IMR-90 (cell line): ENCODE data around the gene HBM. TPM values are rescaled to one million over a fixed set of nuclear protein-coding genes. Genes with fewer than 3 reads are reported as not detected.

Source experiments
- ATAC-seq: fragments of 200-7000 bp; cut with Tn5 transposase; 2 replicates; pipeline ENCODE4 v1.9.1; 2020; ENCODE audit warnings: low read depth, mild to moderate bottlenecking, moderate library complexity
- BruUV-seq: library from RNA; stranded (reverse); fragments of 400-500 nt; replicated peaks from 2 replicates; lab custom pipeline; 2021; lab: Mats Ljungman, UMichigan
- CTCF ChIA-PET: fragments of 300-600 bp; formaldehyde crosslinking; extraction: SDS; loops from one replicate; lab custom pipeline; 2021; ENCODE audit warnings: antibody characterized with exemption; lab: Yijun Ruan, JAX
- POLR2A ChIA-PET: fragments of 300-600 bp; sonication (Branson Sonifier 250); formaldehyde crosslinking; loops from one replicate; lab custom pipeline; 2022; ENCODE audit warnings: antibody characterized with exemption; ENCODE audit not compliant: unreplicated experiment; lab: Charles Lee
- DNase-seq: peaks from one replicate; pipeline ENCODE4 v3.0.0; 2013
- H2AFZ ChIP-seq: replicated peaks from 2 replicates; pipeline ENCODE3; 2013; ENCODE audit warnings: low read length, mild to moderate bottlenecking; ENCODE audit not compliant: poor library complexity
- H2AK5ac ChIP-seq: 2 replicates; pipeline ENCODE4 v1.6.1; 2013; ENCODE audit warnings: low read depth, low read length, inconsistent platforms
- H2AK9ac ChIP-seq: replicated peaks from 2 replicates; pipeline ENCODE3; 2013; ENCODE audit warnings: mild to moderate bottlenecking, low read depth, low read length, moderate library complexity; ENCODE audit not compliant: poor library complexity
- H2BK120ac ChIP-seq: 2 replicates; pipeline ENCODE4 v1.6.1; 2013; ENCODE audit warnings: low read depth, low read length, inconsistent platforms
- H2BK15ac ChIP-seq: 3 replicates; pipeline ENCODE4 v1.6.1; 2013; ENCODE audit warnings: low read depth, low read length, inconsistent platforms
- H2BK20ac ChIP-seq: 2 replicates; pipeline ENCODE4 v1.6.1; 2013; ENCODE audit warnings: low read depth, mild to moderate bottlenecking, inconsistent platforms, low read length, moderate library complexity
- H2BK5ac ChIP-seq: 2 replicates; pipeline ENCODE4 v1.6.1; 2013; ENCODE audit warnings: mild to moderate bottlenecking, low read depth, low read length, inconsistent platforms; ENCODE audit not compliant: poor library complexity, severe bottlenecking
- H3K14ac ChIP-seq: replicated peaks from 2 replicates; pipeline ENCODE4 v1.6.1; 2013; ENCODE audit warnings: low read depth, low read length, inconsistent platforms
- H3K18ac ChIP-seq: 2 replicates; pipeline ENCODE4 v1.6.1; 2013; ENCODE audit warnings: low read depth, low read length, control low read depth
- H3K23ac ChIP-seq: 2 replicates; pipeline ENCODE4 v1.6.1; 2013; ENCODE audit warnings: low read depth, low read length, inconsistent platforms
- H3K27ac ChIP-seq: 2 replicates; pipeline ENCODE4 v1.5.1; 2013; ENCODE audit warnings: mild to moderate bottlenecking, control low read depth, low read length; ENCODE audit not compliant: insufficient read depth
- H3K27me3 ChIP-seq: 2 replicates; pipeline ENCODE4 v1.6.1; 2013; ENCODE audit warnings: low read length; ENCODE audit not compliant: control insufficient read depth, insufficient read depth
- H3K36me3 ChIP-seq: 2 replicates; pipeline ENCODE4 v1.6.1; 2013; ENCODE audit warnings: low read length, mixed read lengths; ENCODE audit not compliant: control insufficient read depth, insufficient read depth
- H3K4ac ChIP-seq: 2 replicates; pipeline ENCODE4 v1.6.1; 2013; ENCODE audit warnings: low read depth, low read length, inconsistent platforms
- H3K4me1 ChIP-seq: 2 replicates; pipeline ENCODE4 v1.6.1; 2013; ENCODE audit warnings: low read length, mixed read lengths; ENCODE audit not compliant: control insufficient read depth, insufficient read depth
- H3K4me2 ChIP-seq: 2 replicates; pipeline ENCODE4 v1.6.1; 2013; ENCODE audit warnings: low read depth, mild to moderate bottlenecking, control low read depth, low read length, moderate library complexity
- H3K4me3 ChIP-seq: 2 replicates; pipeline ENCODE4 v1.5.1; 2013; ENCODE audit warnings: low read depth, mild to moderate bottlenecking, control low read depth, low read length, moderate library complexity; ENCODE audit not compliant: insufficient read depth
- H3K56ac ChIP-seq: 2 replicates; pipeline ENCODE4 v1.6.1; 2013; ENCODE audit warnings: low read length, inconsistent platforms; ENCODE audit not compliant: insufficient read depth; ENCODE audit errors: extremely low read depth
- H3K79me1 ChIP-seq, 2 experiments: 2 replicates each; pipeline ENCODE4 v1.6.1; 2013; ENCODE audit warnings: low read length in 2 of 2, inconsistent platforms in 1 of 2, low read depth in 1 of 2
- H3K9ac ChIP-seq: 2 replicates; pipeline ENCODE4 v1.6.1; 2013; ENCODE audit warnings: low read depth, low read length, control low read depth
- H3K9me1 ChIP-seq: 2 replicates; pipeline ENCODE4 v1.6.1; 2013; ENCODE audit warnings: low read length, inconsistent platforms; ENCODE audit not compliant: insufficient read depth
- H3K9me3 ChIP-seq: 2 replicates; pipeline ENCODE4 v1.6.1; 2013; ENCODE audit warnings: low read length; ENCODE audit not compliant: control insufficient read depth, insufficient read depth
- H4K20me1 ChIP-seq: 2 replicates; pipeline ENCODE4 v1.6.1; 2013; ENCODE audit warnings: low read length, inconsistent platforms; ENCODE audit not compliant: insufficient read depth
- H4K5ac ChIP-seq: 2 replicates; pipeline ENCODE4 v1.6.1; 2013; ENCODE audit warnings: mild to moderate bottlenecking, low read depth, low read length, control low read depth
- H4K8ac ChIP-seq, 2 experiments: 2 replicates each; pipeline ENCODE4 v1.6.1; 2013; ENCODE audit warnings: low read depth in 2 of 2, low read length in 2 of 2, control low read depth in 1 of 2, inconsistent platforms in 1 of 2
- H4K91ac ChIP-seq: 2 replicates; pipeline ENCODE4 v1.6.1; 2013; ENCODE audit warnings: low read depth, low read length, inconsistent platforms; ENCODE audit not compliant: insufficient read depth
- BHLHE40 ChIP-seq: fragments of 150-350 bp; IDR thresholded peaks from 2 replicates; pipeline ENCODE4 v1.6.1; 2016; ENCODE audit warnings: mild to moderate bottlenecking, low read depth, low read length
- CEBPB ChIP-seq: IDR thresholded peaks from 2 replicates; pipeline ENCODE4 v1.6.1; 2012; ENCODE audit warnings: low read depth, low read length, improper control_type of control experiment
- CHD1 ChIP-seq: IDR thresholded peaks from 2 replicates; pipeline ENCODE4 v1.6.1; 2012; ENCODE audit warnings: low read depth, low read length, improper control_type of control experiment
- FOS ChIP-seq: fragments of 150-350 bp; IDR thresholded peaks from 2 replicates; pipeline ENCODE4 v1.6.1; 2016; ENCODE audit warnings: low read depth, low read length
- MAFK ChIP-seq: IDR thresholded peaks from 2 replicates; pipeline ENCODE4 v1.6.1; 2012; ENCODE audit warnings: low read depth, low read length, improper control_type of control experiment
- MAZ ChIP-seq: IDR thresholded peaks from 2 replicates; pipeline ENCODE4 v1.6.1; 2012; ENCODE audit warnings: low read depth, mild to moderate bottlenecking, low read length, improper control_type of control experiment, moderate library complexity, borderline replicate concordance
- MXI1 ChIP-seq: IDR thresholded peaks from 2 replicates; pipeline ENCODE4 v1.6.1; 2012; ENCODE audit warnings: low read depth, mild to moderate bottlenecking, low read length, moderate library complexity, borderline replicate concordance
- NFE2L2 ChIP-seq: fragments of 150-350 bp; IDR thresholded peaks from 2 replicates; pipeline ENCODE4 v1.6.1; 2016; ENCODE audit warnings: low read depth, mild to moderate bottlenecking, low read length
- POLR2A ChIP-seq: IDR thresholded peaks from 2 replicates; pipeline ENCODE4 v1.6.1; 2012; ENCODE audit warnings: mild to moderate bottlenecking, low read depth, low read length
- RAD21 ChIP-seq: IDR thresholded peaks from 2 replicates; pipeline ENCODE4 v1.6.1; 2012; ENCODE audit warnings: low read length, improper control_type of control experiment
- RCOR1 ChIP-seq: IDR thresholded peaks from 2 replicates; pipeline ENCODE4 v1.6.1; 2012; ENCODE audit warnings: mild to moderate bottlenecking, low read length, improper control_type of control experiment; ENCODE audit not compliant: insufficient replicate concordance
- RFX5 ChIP-seq: IDR thresholded peaks from 2 replicates; pipeline ENCODE4 v1.8.0; 2012; ENCODE audit warnings: low read depth, mild to moderate bottlenecking, low read length, moderate library complexity
- SMC3 ChIP-seq: fragments of 150-350 bp; IDR thresholded peaks from 2 replicates; pipeline ENCODE4 v1.6.1; 2016; ENCODE audit warnings: low read depth, mild to moderate bottlenecking, antibody characterized with exemption, low read length, moderate library complexity
- WGBS, 2 experiments: methylation state at CpG; one replicate each; pipeline versions ENCODE4 v1.1.5 to v1.1.7; 2013; ENCODE audit warnings: missing lambda C conversion rate in 2 of 2; ENCODE audit not compliant: insufficient read length in 1 of 2; ENCODE audit errors: extremely low coverage in 2 of 2; 5-methylcytosine and 5-hydroxymethylcytosine counted together
- dilution Hi-C: fragments of 300-500 bp; cut with HindIII; formaldehyde crosslinking; loops from one replicate; pipeline ENCODE4 v1.14.3; 2018; ENCODE audit warnings: low sequenced_read_pairs; ENCODE audit not compliant: unreplicated experiment
- in situ Hi-C: fragments of 300-500 bp; cut with MboI; formaldehyde crosslinking; loops from 3 replicates; pipeline ENCODE4 v1.14.3; 2019; ENCODE audit warnings: low sequenced_read_pairs, inconsistent platforms, mixed read lengths
- intact Hi-C: fragments of 100-400 bp; cut with micrococcal nuclease; formaldehyde crosslinking; loops from 2 replicates; pipeline ENCODE4 v1.10.0; 2022
- polyA plus RNA-seq, 3 experiments: library from polyadenylated mRNA; depleted of rRNA; stranded (reverse); fragments of >200 nt; gene quantifications; 2 replicates each; pipeline ENCODE4 v1.2.3, GENCODE V29; 2012; ENCODE audit warnings: low replicate concordance in 1 of 3
- total RNA-seq: library from RNA; depleted of rRNA; stranded (reverse); fragments of >200 nt; gene quantifications from 2 replicates; pipeline ENCODE4 v1.2.3, GENCODE V29; 2012
- TF ChIP-seq, protein P1 (sequence below): fragments of 150-350 bp; IDR thresholded peaks from 2 replicates; pipeline ENCODE4 v1.6.1; 2017; ENCODE audit warnings: mild to moderate bottlenecking, antibody characterized with exemption, low read length, low read depth
- TF ChIP-seq, protein P2 (sequence below): fragments of 150-350 bp; IDR thresholded peaks from 2 replicates; pipeline ENCODE4 v1.6.1; 2016; ENCODE audit warnings: low read depth, mild to moderate bottlenecking, low read length, moderate library complexity, borderline replicate concordance
- TF ChIP-seq, protein P3 (sequence below): conservative IDR thresholded peaks from 2 replicates; pipeline ENCODE4 v1.5.1; 2012; ENCODE audit warnings: mild to moderate bottlenecking, low read depth, low read length, improper control_type of control experiment

The HBM gene
- total and polyA plus RNA-seq, 2 of the 4 experiments (the other 2 are of a cell fraction), result not detected

DNA sequence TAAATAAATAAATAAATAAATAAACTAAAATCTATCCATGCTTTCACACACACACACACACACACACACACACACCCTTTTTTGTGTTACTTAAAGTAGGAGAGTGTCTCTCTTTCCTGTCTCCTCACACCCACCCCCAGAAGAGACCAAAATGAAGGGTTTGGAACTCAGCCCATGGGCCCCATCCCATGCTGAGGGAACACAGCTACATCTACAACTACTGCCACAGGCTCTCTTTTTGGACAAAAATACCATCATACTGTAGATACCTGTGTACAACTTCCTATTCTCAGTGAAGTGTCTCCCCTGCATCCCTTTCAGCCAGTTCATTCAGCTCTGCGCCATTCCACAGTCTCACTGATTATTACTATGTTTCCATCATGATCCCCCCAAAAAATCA lies 5.0 kb downstream of the HBM start:
- Histone ChIP-seq H3K4me1 (no peaks in the 10 kb centered on the region), H3K4me2 (no peak overlapping the region), H3K23ac (no peak overlapping the region), H3K79me1 (no peaks in the 10 kb centered on the region), H2AK9ac (no peak overlapping the region), H3K9me3 (peaks cover 2% of the 10 kb centered on the region), H3K27ac (no peak overlapping the region), H3K4ac (no peak overlapping the region), H2BK5ac (no peak overlapping the region), H3K9ac (no peak overlapping the region), H3K14ac (no peak overlapping the region), H4K20me1 (peaks cover 6% of the 10 kb centered on the region; the same call in 1 of the 2 replicates), H3K27me3 (peaks cover 57% of the 10 kb centered on the region), H2BK15ac (no peak overlapping the region), H3K18ac (no peak overlapping the region), H2BK120ac (no peak overlapping the region), H3K36me3 (no peaks in the 10 kb centered on the region), H2AK5ac (no peak overlapping the region), H4K5ac (no peak overlapping the region), H3K56ac (no peak overlapping the region), H4K8ac (no peak overlapping the region), H2BK20ac (no peak overlapping the region), H4K91ac (no peak overlapping the region), H3K9me1 (0 out of 2 replicates have a peak, but pooled peaks cover 4% of the 10 kb centered on the region), H3K4me3 (no peak overlapping the region), H2AFZ (no peak overlapping the region)
- dilution Hi-C loops, result no loop called here
- CTCF ChIA-PET, result no interaction called here
- ATAC-seq, result no peak
- POLR2A ChIA-PET, result no interaction called here
- no peak for DNase-seq
- BruUV-seq, result no TSS peak
- in situ Hi-C loops, result no loop called here
- intact Hi-C loops, result no loop called here
- WGBS, 2 experiments, result no CpG with 5 or more reads among the region's 1 CpG
- no peak for TF ChIP-seq MXI1
- no peak for TF ChIP-seq POLR2A
- no peak for TF ChIP-seq BHLHE40
- TF ChIP-seq CHD1, result no peak
- TF ChIP-seq, protein P1, sequence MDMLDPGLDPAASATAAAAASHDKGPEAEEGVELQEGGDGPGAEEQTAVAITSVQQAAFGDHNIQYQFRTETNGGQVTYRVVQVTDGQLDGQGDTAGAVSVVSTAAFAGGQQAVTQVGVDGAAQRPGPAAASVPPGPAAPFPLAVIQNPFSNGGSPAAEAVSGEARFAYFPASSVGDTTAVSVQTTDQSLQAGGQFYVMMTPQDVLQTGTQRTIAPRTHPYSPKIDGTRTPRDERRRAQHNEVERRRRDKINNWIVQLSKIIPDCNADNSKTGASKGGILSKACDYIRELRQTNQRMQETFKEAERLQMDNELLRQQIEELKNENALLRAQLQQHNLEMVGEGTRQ, result no peak
- TF ChIP-seq MAFK, result no peak
- TF ChIP-seq, protein P2, sequence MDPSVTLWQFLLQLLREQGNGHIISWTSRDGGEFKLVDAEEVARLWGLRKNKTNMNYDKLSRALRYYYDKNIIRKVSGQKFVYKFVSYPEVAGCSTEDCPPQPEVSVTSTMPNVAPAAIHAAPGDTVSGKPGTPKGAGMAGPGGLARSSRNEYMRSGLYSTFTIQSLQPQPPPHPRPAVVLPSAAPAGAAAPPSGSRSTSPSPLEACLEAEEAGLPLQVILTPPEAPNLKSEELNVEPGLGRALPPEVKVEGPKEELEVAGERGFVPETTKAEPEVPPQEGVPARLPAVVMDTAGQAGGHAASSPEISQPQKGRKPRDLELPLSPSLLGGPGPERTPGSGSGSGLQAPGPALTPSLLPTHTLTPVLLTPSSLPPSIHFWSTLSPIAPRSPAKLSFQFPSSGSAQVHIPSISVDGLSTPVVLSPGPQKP, result no peak
- TF ChIP-seq SMC3, result no peak
- no peak for TF ChIP-seq MAZ
- no peak for TF ChIP-seq NFE2L2
- no peak for TF ChIP-seq RFX5
- no peak for TF ChIP-seq RCOR1
- no peak for TF ChIP-seq CEBPB
- TF ChIP-seq FOS, result no peak
- no peak for TF ChIP-seq RAD21
- TF ChIP-seq, protein P3, sequence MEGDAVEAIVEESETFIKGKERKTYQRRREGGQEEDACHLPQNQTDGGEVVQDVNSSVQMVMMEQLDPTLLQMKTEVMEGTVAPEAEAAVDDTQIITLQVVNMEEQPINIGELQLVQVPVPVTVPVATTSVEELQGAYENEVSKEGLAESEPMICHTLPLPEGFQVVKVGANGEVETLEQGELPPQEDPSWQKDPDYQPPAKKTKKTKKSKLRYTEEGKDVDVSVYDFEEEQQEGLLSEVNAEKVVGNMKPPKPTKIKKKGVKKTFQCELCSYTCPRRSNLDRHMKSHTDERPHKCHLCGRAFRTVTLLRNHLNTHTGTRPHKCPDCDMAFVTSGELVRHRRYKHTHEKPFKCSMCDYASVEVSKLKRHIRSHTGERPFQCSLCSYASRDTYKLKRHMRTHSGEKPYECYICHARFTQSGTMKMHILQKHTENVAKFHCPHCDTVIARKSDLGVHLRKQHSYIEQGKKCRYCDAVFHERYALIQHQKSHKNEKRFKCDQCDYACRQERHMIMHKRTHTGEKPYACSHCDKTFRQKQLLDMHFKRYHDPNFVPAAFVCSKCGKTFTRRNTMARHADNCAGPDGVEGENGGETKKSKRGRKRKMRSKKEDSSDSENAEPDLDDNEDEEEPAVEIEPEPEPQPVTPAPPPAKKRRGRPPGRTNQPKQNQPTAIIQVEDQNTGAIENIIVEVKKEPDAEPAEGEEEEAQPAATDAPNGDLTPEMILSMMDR, result no peak
